GM12878 (cell line): Measurements from ENCODE around the gene RNF34. TPM values are rescaled to one million over a fixed set of nuclear protein-coding genes. Genes with fewer than 3 reads are reported as not detected.

Experiments used
- ATAC-seq: fragments of 200-7000 bp; cut with Tn5 transposase; 3 replicates; pipeline ENCODE4 v1.9.1; 2020; ENCODE audit warnings: mild to moderate bottlenecking, moderate library complexity
- BruUV-seq: library from RNA; stranded (reverse); fragments of 400-500 nt; replicated peaks from 2 replicates; lab custom pipeline; 2021; lab: Mats Ljungman, UMichigan
- CTCF ChIA-PET: fragments of 300-600 bp; sonication (Branson Sonifier 250); formaldehyde crosslinking; extraction: SDS; loops from one replicate; lab custom pipeline; 2021; ENCODE audit warnings: inconsistent platforms; lab: Yijun Ruan, JAX
- POLR2A ChIA-PET: fragments of 350-600 bp; formaldehyde crosslinking; extraction: SDS; loops from one replicate; lab custom pipeline; 2021; ENCODE audit warnings: inconsistent platforms; lab: Charles Lee
- RAD21 ChIA-PET: fragments of 300-600 bp; sonication (Branson Sonifier 250); formaldehyde crosslinking; loops from one replicate; lab custom pipeline; 2023; ENCODE audit warnings: antibody characterized with exemption; ENCODE audit not compliant: unreplicated experiment; lab: Charles Lee
- SMC1A ChIA-PET: fragments of 300-600 bp; sonication (Branson Sonifier 250); formaldehyde crosslinking; loops from one replicate; lab custom pipeline; 2023; ENCODE audit not compliant: unreplicated experiment, uncharacterized antibody; lab: Charles Lee
- DNase-seq: peaks from one replicate; pipeline ENCODE4 v3.0.0-alpha.2; 2011; ENCODE audit warnings: low read depth, low spot score
- FAIRE-seq: peaks from 3 replicates; lab custom pipeline; 2011; peaks lifted over from hg19 to GRCh38; lab: Jason Lieb, UNC
- H2AFZ ChIP-seq: 2 replicates; pipeline ENCODE4 v1.6.0; 2011; ENCODE audit warnings: low read depth, low read length, control low read depth; ENCODE audit not compliant: control insufficient read depth
- H3K27ac ChIP-seq: 2 replicates; pipeline ENCODE4 v1.5.1; 2011; ENCODE audit warnings: control low read depth; ENCODE audit not compliant: control insufficient read depth, insufficient read depth
- H3K27me3 ChIP-seq, 2 experiments: replicated peaks in 1 of 2; 2 replicates each; pipeline versions ENCODE4 v1.6.0 to v1.6.1; 2011; ENCODE audit warnings: low read length in 1 of 2; ENCODE audit not compliant: control insufficient read depth in 2 of 2, insufficient read depth in 2 of 2
- H3K36me3 ChIP-seq, 2 experiments: 2 replicates each; pipeline ENCODE4 v1.5.1; 2011; ENCODE audit warnings: low read length in 1 of 2; ENCODE audit not compliant: control insufficient read depth in 2 of 2, insufficient read depth in 2 of 2
- H3K4me1 ChIP-seq: 2 replicates; pipeline ENCODE4 v1.6.1; 2011; ENCODE audit warnings: mild to moderate bottlenecking, low read length, moderate library complexity, mixed read lengths; ENCODE audit not compliant: control insufficient read depth, insufficient read depth
- H3K4me2 ChIP-seq: 2 replicates; pipeline ENCODE4 v1.6.0; 2011; ENCODE audit warnings: control low read depth; ENCODE audit not compliant: control insufficient read depth, insufficient read depth
- H3K4me3 ChIP-seq: fragments of 200-600 bp; sonication (generic); 2 replicates; pipeline ENCODE4 v1.5.1; 2016
- H3K79me2 ChIP-seq: 2 replicates; pipeline ENCODE4 v1.6.0; 2011; ENCODE audit warnings: low read length; ENCODE audit not compliant: control insufficient read depth, insufficient read depth
- H3K9ac ChIP-seq: 2 replicates; pipeline ENCODE4 v1.8.0; 2011; ENCODE audit warnings: low read length, control low read depth, mixed read lengths; ENCODE audit not compliant: control insufficient read depth, insufficient read depth
- H3K9me3 ChIP-seq: replicated peaks from 3 replicates; pipeline ENCODE4 v1.5.1; 2011; ENCODE audit warnings: mild to moderate bottlenecking, low read length; ENCODE audit not compliant: control insufficient read depth, insufficient read depth
- H4K20me1 ChIP-seq: 2 replicates; pipeline ENCODE4 v1.6.0; 2011; ENCODE audit not compliant: control insufficient read depth, insufficient read depth
- HDAC6 ChIP-seq: fragments of 200-600 bp; sonication (generic); IDR thresholded peaks from one replicate; pipeline ENCODE4 v1.8.0; 2017; ENCODE audit warnings: antibody characterized with exemption; ENCODE audit not compliant: unreplicated experiment
- MEF2B ChIP-seq: fragments of 450-650 bp; IDR thresholded peaks from 2 replicates; pipeline ENCODE4 v1.6.1; 2018; ENCODE audit warnings: mild to moderate bottlenecking, moderate library complexity; ENCODE audit not compliant: partially characterized antibody, poor library complexity, severe bottlenecking
- MYC ChIP-seq: IDR thresholded peaks from 2 replicates; pipeline ENCODE4 v1.6.1; 2011; ENCODE audit warnings: mild to moderate bottlenecking, low read length, moderate library complexity, inconsistent platforms; ENCODE audit not compliant: insufficient read depth, insufficient replicate concordance, insufficient read length, severe bottlenecking
- RUNX3 ChIP-seq: IDR thresholded peaks from 2 replicates; pipeline ENCODE4 v1.6.1; 2012; ENCODE audit warnings: low read length, inconsistent platforms
- WGBS: methylation state at CpG from one replicate; pipeline ENCODE4 v1.1.6; 2016; ENCODE audit warnings: low lambda C conversion rate; ENCODE audit not compliant: insufficient replicate concordance, insufficient coverage; ENCODE audit errors: missing lambda C conversion rate; 5-methylcytosine and 5-hydroxymethylcytosine counted together
- in situ Hi-C: fragments of 300-500 bp; cut with MboI; formaldehyde crosslinking; loops from 9 replicates; pipeline ENCODE4 v1.14.3; 2018; ENCODE audit warnings: mixed read lengths
- intact Hi-C: fragments of 100-400 bp; cut with micrococcal nuclease; formaldehyde crosslinking; loops from one replicate; pipeline ENCODE4 v1.14.2; 2022; ENCODE audit not compliant: unreplicated experiment
- polyA plus RNA-seq, 11 experiments: library from polyadenylated mRNA; depleted of rRNA in 4 of 11; unstranded in 6 of 11; stranded (reverse) in 5 of 11; fragments of >200 nt; fragmentation: Nextera tagmentation in 4 of 11; fragmentation: Illumina TruSeq in 1 of 11; extraction: Ambion mirVana in 4 of 11; extraction: Trizol in 1 of 11; gene quantifications; 1 replicate in 1 of 11; 2 replicates in 10 of 11; pipeline versions ENCODE4 v1.2.1 to v1.2.3, GENCODE V29; 2011 to 2016; ENCODE audit warnings: inconsistent platforms in 2 of 11, missing spikeins in 2 of 11, low read depth in 1 of 11
- total RNA-seq, 4 experiments: library from RNA; depleted of rRNA in 3 of 4; stranded (reverse); fragments of >200 nt in 3 of 4; fragmentation: Illumina TruSeq in 1 of 4; extraction: Trizol in 1 of 4; gene quantifications; 2 replicates each; pipeline versions ENCODE4 v1.2.1 to v1.2.3, GENCODE V29; 2013 to 2021
- TF ChIP-seq, protein P1 (sequence below): IDR thresholded peaks from 2 replicates; pipeline ENCODE4 v1.6.1; 2012; ENCODE audit warnings: low read depth, low read length, improper control_type of control experiment
- TF ChIP-seq, protein P2 (sequence below): fragments of 450-650 bp; IDR thresholded peaks from 2 replicates; pipeline ENCODE4 v1.6.1; 2017; ENCODE audit warnings: mild to moderate bottlenecking, moderate library complexity

Gene RNF34
- total and polyA plus RNA-seq, 10 of the 15 experiments (the other 5 are each of a cell fraction or from before 2014, with no cell fraction given) = 63.6 to 199 (median 115) TPM

DNA sequence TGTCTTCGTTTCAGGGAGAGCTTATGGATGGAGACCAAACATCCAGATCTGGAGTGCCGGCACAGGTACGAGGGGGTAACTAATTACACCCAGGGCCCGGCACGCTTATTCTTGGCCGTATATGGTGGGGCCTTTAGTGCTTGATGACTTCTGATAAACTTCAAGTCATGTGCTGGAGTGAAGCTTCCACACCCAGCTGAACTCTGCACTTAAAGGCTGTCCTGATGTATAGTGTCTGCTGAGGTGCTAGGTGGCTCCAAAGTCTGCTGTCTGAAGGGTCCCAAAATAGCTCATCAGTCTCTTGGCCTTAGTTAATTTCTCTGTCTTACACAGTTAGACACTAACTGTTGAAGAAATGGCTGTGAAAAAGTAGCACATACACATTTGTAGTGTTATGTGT lies 17.9 kb downstream of the RNF34 start:
- intact Hi-C loops = no loop called here
- ChIA-PET RAD21 (interaction anchor here (1.0 kb wide), 1 partner anchor 31 kb away, joined by 3 read pairs; no protein-coding TSS in a partner anchor), SMC1A (interaction anchor here (1.2 kb wide), 1 partner anchor 83 kb away, joined by 4 read pairs; no protein-coding TSS in a partner anchor)
- Histone ChIP-seq H3K4me1 (no peaks in the 10 kb centered on the region), H3K9me3 (no peaks in the 10 kb centered on the region), H3K4me2 (no peak overlapping the region), H4K20me1 (no peaks in the 10 kb centered on the region), H3K9ac (no peak overlapping the region)
- FAIRE-seq (peak; percentile 49), DNase-seq (no peak)
- 95% methylated on average over 6 of the region's 6 CpGs for WGBS
- TF ChIP-seq RUNX3 (no peak), MEF2B (no peak), MYC (no peak), HDAC6 (no peak)
- TF ChIP-seq, protein P1, sequence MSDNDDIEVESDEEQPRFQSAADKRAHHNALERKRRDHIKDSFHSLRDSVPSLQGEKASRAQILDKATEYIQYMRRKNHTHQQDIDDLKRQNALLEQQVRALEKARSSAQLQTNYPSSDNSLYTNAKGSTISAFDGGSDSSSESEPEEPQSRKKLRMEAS = no peak
- TF ChIP-seq, protein P2, sequence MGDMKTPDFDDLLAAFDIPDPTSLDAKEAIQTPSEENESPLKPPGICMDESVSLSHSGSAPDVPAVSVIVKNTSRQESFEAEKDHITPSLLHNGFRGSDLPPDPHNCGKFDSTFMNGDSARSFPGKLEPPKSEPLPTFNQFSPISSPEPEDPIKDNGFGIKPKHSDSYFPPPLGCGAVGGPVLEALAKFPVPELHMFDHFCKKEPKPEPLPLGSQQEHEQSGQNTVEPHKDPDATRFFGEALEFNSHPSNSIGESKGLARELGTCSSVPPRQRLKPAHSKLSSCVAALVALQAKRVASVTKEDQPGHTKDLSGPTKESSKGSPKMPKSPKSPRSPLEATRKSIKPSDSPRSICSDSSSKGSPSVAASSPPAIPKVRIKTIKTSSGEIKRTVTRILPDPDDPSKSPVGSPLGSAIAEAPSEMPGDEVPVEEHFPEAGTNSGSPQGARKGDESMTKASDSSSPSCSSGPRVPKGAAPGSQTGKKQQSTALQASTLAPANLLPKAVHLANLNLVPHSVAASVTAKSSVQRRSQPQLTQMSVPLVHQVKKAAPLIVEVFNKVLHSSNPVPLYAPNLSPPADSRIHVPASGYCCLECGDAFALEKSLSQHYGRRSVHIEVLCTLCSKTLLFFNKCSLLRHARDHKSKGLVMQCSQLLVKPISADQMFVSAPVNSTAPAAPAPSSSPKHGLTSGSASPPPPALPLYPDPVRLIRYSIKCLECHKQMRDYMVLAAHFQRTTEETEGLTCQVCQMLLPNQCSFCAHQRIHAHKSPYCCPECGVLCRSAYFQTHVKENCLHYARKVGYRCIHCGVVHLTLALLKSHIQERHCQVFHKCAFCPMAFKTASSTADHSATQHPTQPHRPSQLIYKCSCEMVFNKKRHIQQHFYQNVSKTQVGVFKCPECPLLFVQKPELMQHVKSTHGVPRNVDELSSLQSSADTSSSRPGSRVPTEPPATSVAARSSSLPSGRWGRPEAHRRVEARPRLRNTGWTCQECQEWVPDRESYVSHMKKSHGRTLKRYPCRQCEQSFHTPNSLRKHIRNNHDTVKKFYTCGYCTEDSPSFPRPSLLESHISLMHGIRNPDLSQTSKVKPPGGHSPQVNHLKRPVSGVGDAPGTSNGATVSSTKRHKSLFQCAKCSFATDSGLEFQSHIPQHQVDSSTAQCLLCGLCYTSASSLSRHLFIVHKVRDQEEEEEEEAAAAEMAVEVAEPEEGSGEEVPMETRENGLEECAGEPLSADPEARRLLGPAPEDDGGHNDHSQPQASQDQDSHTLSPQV = no peak
- TF ChIP-seq, all 136 proteins: peak for 0
- H3K27me3 ChIP-seq = no peaks in the 10 kb centered on the region
- no peak overlapping the region for H2AFZ ChIP-seq
- no TSS peak for BruUV-seq
- no peaks in the 10 kb centered on the region; the same call in none of the 2 replicates for H3K79me2 ChIP-seq
- CTCF ChIA-PET = no interaction called here
- ATAC-seq = no peak
- H3K4me3 ChIP-seq = no peak overlapping the region
- no peak overlapping the region for H3K27ac ChIP-seq
- POLR2A ChIA-PET = interaction anchor here (0.5 to 1.2 kb wide), 3 partner anchors 10 to 160 kb away, joined by 3 to 4 read pairs (median 3); partner anchors contain the start of gene RNF34
- in situ Hi-C loops = no loop called here
- H3K36me3 ChIP-seq = peaks cover 20 to 51% of the 10 kb centered on the region in 2 experiments
